HCT116 (cell line): Measurements from ENCODE around the gene GPR61. TPM values are rescaled to one million over a fixed set of nuclear protein-coding genes. Genes with fewer than 3 reads are reported as not detected.

Experiments
- ATAC-seq: fragments of 200-7000 bp; cut with Tn5 transposase; 2 replicates; pipeline ENCODE4 v1.9.1; 2020; ENCODE audit warnings: mild to moderate bottlenecking, moderate library complexity
- BruUV-seq: library from RNA; stranded (reverse); fragments of 400-500 nt; replicated peaks from 2 replicates; lab custom pipeline; 2021; lab: Mats Ljungman, UMichigan
- CTCF ChIA-PET: fragments of 300-600 bp; sonication (Branson Sonifier 250); formaldehyde crosslinking; loops from one replicate; lab custom pipeline; 2021; ENCODE audit warnings: antibody characterized with exemption; lab: Charles Lee
- POLR2A ChIA-PET: fragments of 300-600, 350-600 bp; sonication (Branson Sonifier 250); formaldehyde crosslinking; loops from one replicate; lab custom pipeline; 2021; ENCODE audit warnings: antibody characterized with exemption; lab: Charles Lee
- RAD21 ChIA-PET, 2 experiments: fragments of 300-600 bp; sonication (Branson Sonifier 250); formaldehyde crosslinking; loops; one replicate each; lab custom pipeline; 2023; ENCODE audit warnings: low total read pairs in 2 of 2; ENCODE audit not compliant: uncharacterized antibody in 2 of 2, unreplicated experiment in 2 of 2, low non-redundant PET in 1 of 2; lab: Charles Lee
- DNase-seq: peaks from one replicate; pipeline ENCODE4 v3.0.0-alpha.2; 2010; ENCODE audit warnings: low read depth, low spot score
- H2AFZ ChIP-seq: fragments of 200-600 bp; shearing (Covaris generic), sonication (generic); 2 replicates; pipeline ENCODE4 v1.6.1; 2017; ENCODE audit warnings: low read depth, mixed run types, mixed read lengths, antibody characterized with exemption, low read length; ENCODE audit not compliant: poor library complexity, severe bottlenecking
- H3K27ac ChIP-seq: 2 replicates; pipeline ENCODE4 v1.5.1; 2012; ENCODE audit warnings: low read depth, low read length
- H3K27me3 ChIP-seq: fragments of 200-600 bp; sonication (generic); 2 replicates; pipeline ENCODE4 v1.6.1; 2016; ENCODE audit warnings: mixed run types, low read length, mixed read lengths; ENCODE audit not compliant: insufficient read depth
- H3K36me3 ChIP-seq, 2 experiments: fragments of 200-500 bp in 1 of 2; fragments of 200-600 bp in 1 of 2; sonication (Bioruptor generic) in 1 of 2; sonication (generic) in 1 of 2; 2 replicates each; pipeline versions ENCODE4 v1.5.1 to v1.6.1; 2014 to 2016; ENCODE audit warnings: low read length in 2 of 2, inconsistent platforms in 1 of 2, mixed read lengths in 1 of 2, mixed run types in 1 of 2; ENCODE audit not compliant: insufficient read depth in 2 of 2, control insufficient read depth in 1 of 2
- H3K4me1 ChIP-seq, 2 experiments: fragments of 200-600 bp in 1 of 2; sonication (generic) in 1 of 2; 2 replicates each; pipeline versions ENCODE4 v1.5.1 to v1.6.1; 2012 to 2017; ENCODE audit warnings: low read length in 2 of 2, inconsistent platforms in 1 of 2, mild to moderate bottlenecking in 1 of 2, mixed read lengths in 1 of 2, mixed run types in 1 of 2, moderate library complexity in 1 of 2; ENCODE audit not compliant: insufficient read depth in 2 of 2, control insufficient read depth in 1 of 2
- H3K4me2 ChIP-seq: fragments of 200-600 bp; sonication (generic); 2 replicates; pipeline ENCODE4 v1.6.1; 2017; ENCODE audit warnings: mixed run types, low read length, mixed read lengths
- H3K4me3 ChIP-seq, 2 experiments: fragments of 200-600 bp in 1 of 2; sonication (generic) in 1 of 2; replicated peaks in 1 of 2; 2 replicates each; pipeline ENCODE4 v1.5.1; 2011 to 2016; ENCODE audit warnings: low read length in 2 of 2, control low read depth in 1 of 2, low read depth in 1 of 2, mild to moderate bottlenecking in 1 of 2, mixed read lengths in 1 of 2, mixed run types in 1 of 2
- H3K79me2 ChIP-seq: fragments of 200-600 bp; sonication (generic); 2 replicates; pipeline ENCODE4 v1.6.1; 2017; ENCODE audit warnings: mild to moderate bottlenecking, mixed run types, low read length, moderate library complexity, mixed read lengths; ENCODE audit not compliant: insufficient read depth
- H3K9ac ChIP-seq: fragments of 200-600 bp; sonication (generic); 2 replicates; pipeline ENCODE4 v1.6.1; 2016; ENCODE audit warnings: low read length, mixed read lengths
- H3K9me2 ChIP-seq: fragments of 200-600 bp; sonication (generic), shearing (Covaris generic); 2 replicates; pipeline ENCODE4 v1.6.1; 2017; ENCODE audit warnings: mixed run types, mild to moderate bottlenecking, moderate library complexity; ENCODE audit not compliant: insufficient read depth
- H3K9me3 ChIP-seq, 2 experiments: fragments of 200-500 bp in 1 of 2; fragments of 200-600 bp in 1 of 2; sonication (Bioruptor generic) in 1 of 2; sonication (generic) in 1 of 2; 2 replicates each; pipeline ENCODE4 v1.6.1; 2014 to 2017; ENCODE audit warnings: low read length in 2 of 2, mixed read lengths in 2 of 2, inconsistent platforms in 1 of 2, low read depth in 1 of 2, mild to moderate bottlenecking in 1 of 2, mixed run types in 1 of 2, moderate library complexity in 1 of 2; ENCODE audit not compliant: control insufficient read depth in 1 of 2, insufficient read depth in 1 of 2
- H4K20me1 ChIP-seq: fragments of 200-600 bp; sonication (generic), shearing (Covaris generic); 2 replicates; pipeline ENCODE4 v1.6.1; 2017; ENCODE audit warnings: mixed run types, mild to moderate bottlenecking, moderate library complexity; ENCODE audit not compliant: insufficient read depth
- CBX3 ChIP-seq: IDR thresholded peaks from 2 replicates; pipeline ENCODE4 v1.6.1; 2012; ENCODE audit warnings: low read depth
- EGR1 ChIP-seq: IDR thresholded peaks from 2 replicates; pipeline ENCODE4 v1.6.1; 2012; ENCODE audit warnings: low read depth
- ELF1 ChIP-seq: IDR thresholded peaks from 2 replicates; pipeline ENCODE4 v1.6.1; 2012; ENCODE audit warnings: low read depth, borderline replicate concordance
- EZH2phosphoT487 ChIP-seq: fragments of 200-600 bp; IDR thresholded peaks from 2 replicates; pipeline ENCODE4 v1.6.1; 2018; ENCODE audit warnings: antibody characterized with exemption, borderline replicate concordance
- FOSL1 ChIP-seq: IDR thresholded peaks from 2 replicates; pipeline ENCODE4 v1.6.1; 2012; ENCODE audit warnings: low read depth
- POLR2A ChIP-seq: IDR thresholded peaks from 2 replicates; pipeline ENCODE4 v1.7.0; 2011; ENCODE audit warnings: borderline replicate concordance; ENCODE audit not compliant: insufficient read depth, insufficient read length; ENCODE audit errors: extremely low read depth
- POLR2AphosphoS5 ChIP-seq: IDR thresholded peaks from 2 replicates; pipeline ENCODE4 v1.6.1; 2011; ENCODE audit warnings: mild to moderate bottlenecking, low read depth, low read length, moderate library complexity
- REST ChIP-seq: IDR thresholded peaks from 2 replicates; pipeline ENCODE4 v1.6.1; 2012; ENCODE audit warnings: low read depth
- SIN3A ChIP-seq: IDR thresholded peaks from 2 replicates; pipeline ENCODE4 v1.6.1; 2012; ENCODE audit warnings: low read depth
- SRF ChIP-seq: IDR thresholded peaks from 2 replicates; pipeline ENCODE4 v1.6.1; 2012; ENCODE audit warnings: low read depth
- ZFX ChIP-seq: fragments of 450-650 bp; IDR thresholded peaks from 2 replicates; pipeline ENCODE4 v1.6.1; 2017
- intact Hi-C: fragments of 100-400 bp; cut with micrococcal nuclease; formaldehyde crosslinking; loops from 2 replicates; pipeline ENCODE4 v1.10.0; 2022
- total RNA-seq: library from RNA; stranded (reverse); gene quantifications from one replicate; pipeline ENCODE4 v1.2.1, GENCODE V29; 2021; ENCODE audit not compliant: unreplicated experiment
- TF ChIP-seq, protein P1 (sequence below): IDR thresholded peaks from 2 replicates; pipeline ENCODE4 v1.6.1; 2012

GPR61 gene
- total RNA-seq, 1 experiment from 2014 or later = not detected

DNA sequence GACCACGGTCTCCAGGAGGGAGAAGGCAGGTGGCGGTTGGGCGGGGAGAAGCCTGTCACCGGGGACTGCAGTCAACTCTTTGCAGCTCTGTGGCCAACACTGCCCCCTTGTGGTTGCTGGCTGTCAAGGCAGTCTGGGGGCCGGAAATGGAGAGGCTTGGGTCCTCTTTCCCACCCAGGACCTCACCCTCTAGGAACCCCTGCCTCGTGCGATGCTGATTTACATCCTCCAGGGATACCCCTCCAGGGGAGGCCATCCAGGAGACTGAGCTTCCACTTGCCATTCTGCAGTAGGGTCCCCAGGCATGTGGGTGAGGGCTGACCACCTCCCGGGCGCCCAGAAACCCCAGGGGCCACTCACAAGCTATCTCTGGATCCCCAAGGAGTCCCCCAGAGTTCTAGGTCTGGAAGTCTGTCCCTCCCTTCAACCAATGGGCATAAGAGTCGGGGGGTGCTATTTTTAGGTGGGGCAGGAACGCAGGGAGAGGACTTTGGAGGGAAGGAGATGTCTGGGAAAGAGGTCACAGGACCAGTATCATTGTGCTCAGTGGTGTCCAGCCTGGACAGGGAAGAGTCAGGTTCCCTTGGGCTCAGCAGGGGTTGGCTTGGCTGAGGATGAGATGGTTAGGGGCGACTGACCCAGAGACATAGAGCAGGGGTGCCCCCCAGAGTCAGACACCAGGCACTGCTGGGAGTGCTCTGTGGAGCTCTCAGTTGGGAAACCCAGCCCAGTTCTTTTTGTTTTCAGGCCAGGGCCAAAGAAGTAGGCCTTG lies 7.1 kb upstream of the GPR61 start (continued):
- TF ChIP-seq REST (no peak), EZH2phosphoT487 (no peak), SRF (no peak), POLR2A (no peak), SIN3A (no peak), POLR2AphosphoS5 (no peak), ELF1 (no peak), FOSL1 (no peak)
- TF ChIP-seq, protein P1, sequence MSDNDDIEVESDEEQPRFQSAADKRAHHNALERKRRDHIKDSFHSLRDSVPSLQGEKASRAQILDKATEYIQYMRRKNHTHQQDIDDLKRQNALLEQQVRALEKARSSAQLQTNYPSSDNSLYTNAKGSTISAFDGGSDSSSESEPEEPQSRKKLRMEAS = no peak

DNA sequence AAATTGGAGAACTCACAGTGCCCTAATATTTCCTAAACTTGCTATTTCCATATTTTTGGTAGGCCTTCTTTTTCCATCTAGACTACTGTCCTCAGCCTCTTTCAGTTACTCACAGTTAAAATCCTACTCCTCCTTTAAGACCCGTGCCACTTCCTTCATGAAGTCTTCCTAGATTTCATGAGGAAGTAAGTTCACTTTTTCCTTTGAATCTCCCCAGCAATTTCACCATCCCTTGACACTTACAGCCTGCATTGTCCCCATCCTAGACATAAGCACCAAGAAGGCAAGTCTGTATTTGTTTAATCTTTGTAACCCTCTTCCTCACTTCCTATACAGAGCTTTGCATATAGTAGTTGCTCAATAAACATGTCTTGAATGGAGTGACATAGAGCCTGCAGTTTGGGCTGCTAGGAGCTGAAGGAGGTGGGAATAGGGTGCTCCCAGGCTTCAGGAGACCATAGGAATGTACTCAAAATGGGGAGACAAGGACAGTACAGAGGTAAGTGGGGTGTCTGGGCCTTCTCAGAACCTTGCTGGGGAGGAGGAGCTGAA lies 5.3 kb upstream of the GPR61 start:
- BruUV-seq = no TSS peak
- H3K9ac ChIP-seq = no peak overlapping the region
- H3K9me3 ChIP-seq = no peaks in the 10 kb centered on the region
- no peak overlapping the region for H2AFZ ChIP-seq
- DNase-seq = no peak
- H4K20me1 ChIP-seq = no peaks in the 10 kb centered on the region
- no peak overlapping the region for H3K4me3 ChIP-seq
- ChIA-PET POLR2A (interaction anchor here (0.7 kb wide), 1 partner anchor 36 kb away, joined by 3 read pairs; no protein-coding TSS in a partner anchor), RAD21 (interaction anchor here (0.7 kb wide), 3 partner anchors 25 to 850 kb away, joined by 3 to 5 read pairs (median 3); no protein-coding TSS in a partner anchor), CTCF (interaction anchor here (1.1 to 6.4 kb wide), 4 partner anchors 12 to 44 kb away, joined by 4 to 146 read pairs (median 41); partner anchors contain the start of gene CYB561D1)
- no peak for ATAC-seq
- intact Hi-C loops = loop anchor here (5.0 to 10.0 kb wide), 2 partner anchors 137 to 330 kb away; partner anchors contain the start of gene SORT1
- H3K27ac ChIP-seq = no peak overlapping the region
- no peaks in the 10 kb centered on the region for H3K79me2 ChIP-seq
- peaks cover 4 to 14% of the 10 kb centered on the region in 2 experiments; a peak in 3 of 4 replicates for H3K4me1 ChIP-seq
- no peak overlapping the region for H3K4me2 ChIP-seq
- TF ChIP-seq EGR1 (no peak), CBX3 (no peak), ZFX (no peak), FOSL1 (no peak), ELF1 (no peak), POLR2A (no peak), REST (no peak)
- TF ChIP-seq, protein P1 = no peak
- no peaks in the 10 kb centered on the region for H3K27me3 ChIP-seq
- no peaks in the 10 kb centered on the region for H3K9me2 ChIP-seq
- H3K36me3 ChIP-seq = no peaks in the 10 kb centered on the region
